ENCODE data around the gene ATAD3A.
"Not testable (repeated sequence)": the region's sequence is repeated elsewhere in the genome, so short reads cannot be mapped to it uniquely, and the experiment has no call there.

Gene ATAD3A

DNA sequence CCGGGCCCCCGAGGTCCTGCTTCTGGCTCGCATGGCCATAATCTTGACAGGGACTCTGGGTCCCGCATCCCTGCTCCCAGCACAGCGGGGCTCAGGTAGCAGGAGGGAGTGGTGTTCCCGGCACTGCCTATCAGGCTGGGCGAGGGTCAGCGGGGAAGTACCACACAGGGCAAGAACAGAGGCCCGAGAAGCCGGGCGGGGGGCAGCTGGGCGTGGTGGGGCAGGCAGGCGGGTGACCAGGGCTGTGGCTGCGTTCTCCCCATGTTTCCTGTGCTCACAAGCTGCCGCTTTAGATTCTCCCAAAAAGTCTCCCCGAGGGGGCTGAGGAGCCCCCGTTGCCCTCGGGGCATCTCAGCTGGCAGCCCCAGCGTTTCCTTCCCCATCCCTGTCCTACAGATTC lies 22.1 kb upstream of the ATAD3A start:
- Histone ChIP-seq H3K36me3 (ENCODE audit: low read depth) (peaks cover 67% of the 10 kb centered on the region), H3K4me1 (ENCODE audit: insufficient read depth, poor library complexity, severe bottlenecking) (no peaks in the 10 kb centered on the region), H3K27me3 (ENCODE audit: insufficient read depth, poor library complexity, severe bottlenecking) (no peaks in the 10 kb centered on the region), H3K4me3 (ENCODE audit: severe bottlenecking) (no peak overlapping the region), H3K9me3 (ENCODE audit: severe bottlenecking) (no peaks in the 10 kb centered on the region), H3K27ac (ENCODE audit: poor library complexity, severe bottlenecking) (no peak overlapping the region)
- ATAC-seq (ENCODE audit: low read depth) (no peak), DNase-seq (ENCODE audit: low spot score) (no peak)
- TF ChIP-seq, protein P1, sequence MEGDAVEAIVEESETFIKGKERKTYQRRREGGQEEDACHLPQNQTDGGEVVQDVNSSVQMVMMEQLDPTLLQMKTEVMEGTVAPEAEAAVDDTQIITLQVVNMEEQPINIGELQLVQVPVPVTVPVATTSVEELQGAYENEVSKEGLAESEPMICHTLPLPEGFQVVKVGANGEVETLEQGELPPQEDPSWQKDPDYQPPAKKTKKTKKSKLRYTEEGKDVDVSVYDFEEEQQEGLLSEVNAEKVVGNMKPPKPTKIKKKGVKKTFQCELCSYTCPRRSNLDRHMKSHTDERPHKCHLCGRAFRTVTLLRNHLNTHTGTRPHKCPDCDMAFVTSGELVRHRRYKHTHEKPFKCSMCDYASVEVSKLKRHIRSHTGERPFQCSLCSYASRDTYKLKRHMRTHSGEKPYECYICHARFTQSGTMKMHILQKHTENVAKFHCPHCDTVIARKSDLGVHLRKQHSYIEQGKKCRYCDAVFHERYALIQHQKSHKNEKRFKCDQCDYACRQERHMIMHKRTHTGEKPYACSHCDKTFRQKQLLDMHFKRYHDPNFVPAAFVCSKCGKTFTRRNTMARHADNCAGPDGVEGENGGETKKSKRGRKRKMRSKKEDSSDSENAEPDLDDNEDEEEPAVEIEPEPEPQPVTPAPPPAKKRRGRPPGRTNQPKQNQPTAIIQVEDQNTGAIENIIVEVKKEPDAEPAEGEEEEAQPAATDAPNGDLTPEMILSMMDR (IDR thresholded peaks at IDR 0.05; ENCODE audit: poor library complexity, severe bottlenecking): no peak

DNA sequence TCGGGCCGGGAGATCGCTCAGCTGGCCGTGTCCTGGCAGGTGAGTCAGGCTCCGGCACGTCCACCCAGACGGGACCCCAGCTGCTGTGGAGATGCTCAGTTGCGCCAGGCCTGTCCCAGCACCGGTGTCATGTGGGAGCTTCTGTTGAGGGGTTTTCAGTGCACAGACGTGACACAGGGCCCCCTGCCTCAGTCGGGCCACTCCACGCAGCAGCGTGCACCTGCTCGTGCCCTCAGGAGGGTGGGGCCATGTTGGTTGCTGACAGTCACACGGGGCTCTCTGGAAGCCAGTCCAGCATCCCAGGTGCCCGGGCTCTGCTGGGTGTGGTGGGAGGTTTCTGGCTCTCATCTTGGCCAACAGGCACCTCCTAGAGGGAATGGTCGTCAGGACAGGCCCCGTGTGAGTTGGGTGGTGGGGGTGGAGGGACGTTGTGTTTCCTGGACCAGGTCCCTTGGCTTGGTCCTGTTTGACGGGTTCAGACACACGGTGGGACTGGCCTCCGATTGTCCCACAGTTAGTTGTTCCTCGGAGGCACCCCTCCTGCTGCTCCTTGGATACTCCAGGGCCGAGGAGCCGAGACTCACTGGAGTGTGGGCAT lies 21.2 kb upstream of the ATAD3A start:
- H3K27me3 ChIP-seq (ENCODE audit: insufficient read depth, poor library complexity, severe bottlenecking): no peaks in the 10 kb centered on the region
- no peak for DNase-seq (ENCODE audit: low spot score)
- H3K9me3 ChIP-seq (ENCODE audit: severe bottlenecking): no peaks in the 10 kb centered on the region
- peaks cover 67% of the 10 kb centered on the region for H3K36me3 ChIP-seq (ENCODE audit: low read depth)
- no peak for ATAC-seq (ENCODE audit: low read depth)
- TF ChIP-seq, protein P1 (IDR thresholded peaks at IDR 0.05; ENCODE audit: poor library complexity, severe bottlenecking): no peak
- no peaks in the 10 kb centered on the region for H3K4me1 ChIP-seq (ENCODE audit: insufficient read depth, poor library complexity, severe bottlenecking)
- H3K27ac ChIP-seq (ENCODE audit: poor library complexity, severe bottlenecking): no peak overlapping the region
- H3K4me3 ChIP-seq (ENCODE audit: severe bottlenecking): no peak overlapping the region

DNA sequence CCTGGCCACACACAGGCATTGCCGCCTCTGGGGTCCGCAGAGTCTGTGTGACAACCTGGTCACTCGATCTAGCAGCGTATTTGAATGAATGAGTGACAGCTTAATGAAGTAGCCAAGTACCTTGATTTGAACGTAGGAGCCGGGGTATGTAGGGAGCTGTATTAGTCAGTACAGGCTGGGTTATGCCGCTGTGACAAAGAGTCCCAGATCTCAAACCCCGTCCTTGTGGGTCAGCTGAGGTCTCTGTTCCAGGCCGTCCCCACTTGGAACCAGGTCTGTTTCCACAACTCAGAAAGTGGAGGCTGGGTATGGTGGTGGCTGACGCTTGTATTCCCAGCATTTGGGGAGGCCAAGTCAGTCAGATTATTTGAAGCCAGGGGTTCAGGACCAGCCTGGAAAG lies 20.4 kb upstream of the ATAD3A start:
- H3K4me1 ChIP-seq (ENCODE audit: insufficient read depth, poor library complexity, severe bottlenecking): no peaks in the 10 kb centered on the region
- ATAC-seq (ENCODE audit: low read depth) (no peak), DNase-seq (ENCODE audit: low spot score) (no peak)
- no peak overlapping the region for H3K4me3 ChIP-seq (ENCODE audit: severe bottlenecking)
- peaks cover 67% of the 10 kb centered on the region for H3K36me3 ChIP-seq (ENCODE audit: low read depth)
- H3K9me3 ChIP-seq (ENCODE audit: severe bottlenecking): no peaks in the 10 kb centered on the region
- no peak overlapping the region for H3K27ac ChIP-seq (ENCODE audit: poor library complexity, severe bottlenecking)
- no peaks in the 10 kb centered on the region for H3K27me3 ChIP-seq (ENCODE audit: insufficient read depth, poor library complexity, severe bottlenecking)
- TF ChIP-seq, protein P1 (IDR thresholded peaks at IDR 0.05; ENCODE audit: poor library complexity, severe bottlenecking): no peak

DNA sequence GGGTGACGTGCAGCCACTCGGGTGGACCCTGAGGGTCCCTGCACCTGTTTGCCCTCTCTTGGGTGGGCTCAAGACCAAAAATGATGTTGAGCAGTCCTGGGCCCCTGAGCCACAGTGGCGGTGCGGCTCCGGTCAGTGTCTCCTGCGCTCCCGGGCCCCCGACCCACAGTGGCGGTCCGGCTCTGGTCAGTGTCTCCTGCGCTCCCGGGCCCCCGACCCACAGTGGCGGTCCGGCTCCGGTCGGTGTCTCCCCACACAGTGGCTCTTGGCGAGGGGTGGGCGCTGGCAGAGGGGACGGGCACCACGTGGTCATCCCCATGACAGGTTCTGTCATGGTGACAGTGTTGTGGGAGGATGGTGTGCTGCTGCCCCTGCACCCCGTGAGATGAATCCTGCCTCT lies 17.7 kb upstream of the ATAD3A start:
- H3K4me1 ChIP-seq (ENCODE audit: insufficient read depth, poor library complexity, severe bottlenecking); H3K27ac ChIP-seq (ENCODE audit: poor library complexity, severe bottlenecking); H3K4me3 ChIP-seq (ENCODE audit: severe bottlenecking); H3K9me3 ChIP-seq (ENCODE audit: severe bottlenecking); H3K27me3 ChIP-seq (ENCODE audit: insufficient read depth, poor library complexity, severe bottlenecking); DNase-seq (ENCODE audit: low spot score): not testable (repeated sequence)
- H3K36me3 ChIP-seq (ENCODE audit: low read depth): peaks cover 44% of the 10 kb centered on the region
- 0 out of 3 replicates have a peak, but pooled peaks have one; percentile 4 for ATAC-seq (ENCODE audit: low read depth)

DNA sequence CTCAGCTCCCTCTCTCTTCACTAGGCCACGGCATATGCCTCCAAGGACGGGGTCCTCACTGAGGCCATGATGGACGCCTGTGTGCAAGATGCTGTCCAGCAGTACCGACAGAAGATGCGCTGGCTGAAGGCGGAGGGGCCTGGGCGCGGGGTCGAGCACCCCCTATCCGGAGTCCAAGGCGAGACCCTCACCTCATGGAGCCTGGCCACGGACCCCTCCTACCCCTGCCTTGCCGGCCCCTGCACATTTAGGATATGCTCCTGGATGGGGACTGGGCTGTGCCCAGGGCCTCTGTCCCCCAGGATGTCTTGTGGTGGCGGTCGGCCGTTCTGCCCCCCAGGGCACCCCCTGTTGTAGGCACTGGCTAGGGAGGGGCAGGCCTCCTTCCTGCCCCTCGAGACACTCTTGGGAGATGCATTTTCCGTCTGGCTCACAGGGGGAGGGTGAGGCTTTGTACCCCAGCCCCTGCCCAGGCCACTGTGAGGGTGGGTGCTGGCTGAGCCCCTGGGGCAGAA lies 16.4 kb upstream of the ATAD3A start:
- H3K4me1 ChIP-seq (ENCODE audit: insufficient read depth, poor library complexity, severe bottlenecking); H3K4me3 ChIP-seq (ENCODE audit: severe bottlenecking); DNase-seq (ENCODE audit: low spot score); H3K9me3 ChIP-seq (ENCODE audit: severe bottlenecking); H3K27me3 ChIP-seq (ENCODE audit: insufficient read depth, poor library complexity, severe bottlenecking); H3K27ac ChIP-seq (ENCODE audit: poor library complexity, severe bottlenecking): not testable (repeated sequence)
- H3K36me3 ChIP-seq (ENCODE audit: low read depth): peaks cover 33% of the 10 kb centered on the region
- ATAC-seq (ENCODE audit: low read depth): peak; percentile 6; the same call in 1 of the 3 replicates

DNA sequence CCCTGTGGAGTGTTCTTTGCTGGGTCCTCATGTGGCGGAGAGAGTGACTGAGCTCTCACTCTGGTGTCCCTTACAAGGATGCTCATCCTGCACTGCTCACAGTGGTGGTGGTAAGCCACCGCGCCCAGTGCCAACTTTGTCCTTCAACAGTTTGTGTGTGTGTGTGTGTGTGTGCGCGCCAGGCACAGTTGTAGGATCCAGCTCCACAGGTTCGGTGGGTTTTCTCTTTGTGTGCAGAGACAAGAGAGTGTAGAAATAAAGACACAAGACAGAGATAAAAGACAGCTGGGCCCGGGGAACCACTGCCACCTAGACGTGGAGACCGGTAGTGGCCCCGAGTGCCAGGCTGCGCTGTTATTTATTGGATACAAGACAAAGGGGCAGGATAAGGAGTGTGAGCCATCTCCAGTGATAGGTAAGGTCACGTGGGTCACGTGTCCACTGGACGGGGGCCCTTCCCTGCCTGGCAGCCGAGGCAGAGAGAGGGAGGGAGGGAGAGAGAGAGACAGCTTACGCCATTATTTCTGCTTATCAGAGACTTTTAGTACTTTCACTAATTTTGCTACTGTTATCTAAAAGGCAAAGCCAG lies 7.1 kb upstream of the ATAD3A start:
- H3K4me1 ChIP-seq (ENCODE audit: insufficient read depth, poor library complexity, severe bottlenecking); H3K9me3 ChIP-seq (ENCODE audit: severe bottlenecking); H3K36me3 ChIP-seq (ENCODE audit: low read depth); DNase-seq (ENCODE audit: low spot score); H3K4me3 ChIP-seq (ENCODE audit: severe bottlenecking); H3K27me3 ChIP-seq (ENCODE audit: insufficient read depth, poor library complexity, severe bottlenecking): not testable (repeated sequence)
- peak overlapping the region; percentile 31 for H3K27ac ChIP-seq (ENCODE audit: poor library complexity, severe bottlenecking)
- peak; percentile 37 for ATAC-seq (ENCODE audit: low read depth)
- TF ChIP-seq, protein P1 (IDR thresholded peaks at IDR 0.05; ENCODE audit: poor library complexity, severe bottlenecking): peak; percentile 72
